Ectodermal cell (in vitro differentiated cells): ENCODE measurements around the gene SNAPC3.

Experiments
- H3K27ac ChIP-seq: 2 replicates; pipeline ENCODE4 v1.7.0; 2013; ENCODE audit warnings: mild to moderate bottlenecking, low read depth, low read length; ENCODE audit not compliant: insufficient read depth, poor library complexity, severe bottlenecking
- H3K27me3 ChIP-seq: 2 replicates; pipeline ENCODE4 v1.7.0; 2013; ENCODE audit warnings: mild to moderate bottlenecking, low read length; ENCODE audit not compliant: insufficient read depth, control insufficient read depth, poor library complexity, severe bottlenecking
- H3K36me3 ChIP-seq: one replicate; pipeline ENCODE4 v1.7.0; 2013; ENCODE audit warnings: low read length; ENCODE audit not compliant: control insufficient read depth, insufficient read depth
- H3K4me1 ChIP-seq: one replicate; pipeline ENCODE4 v1.7.0; 2013; ENCODE audit warnings: low read length; ENCODE audit not compliant: control insufficient read depth, insufficient read depth
- H3K4me3 ChIP-seq: 2 replicates; pipeline ENCODE4 v1.7.0; 2013; ENCODE audit warnings: low read depth, low read length, control low read depth; ENCODE audit not compliant: insufficient read depth
- H3K9me3 ChIP-seq: 2 replicates; pipeline ENCODE4 v1.7.0; 2013; ENCODE audit warnings: mild to moderate bottlenecking, low read length, moderate library complexity; ENCODE audit not compliant: control insufficient read depth
- WGBS, 2 experiments: methylation state at CpG; one replicate each; pipeline ENCODE4 v1.1.7; 2013; ENCODE audit warnings: missing lambda C conversion rate in 2 of 2; 5-methylcytosine and 5-hydroxymethylcytosine counted together

The SNAPC3 gene

GRCh38 chr9:15389631-15390030 lies 33.0 kb upstream of the SNAPC3 start:
- no peaks in the 10 kb centered on the region for H3K4me1 ChIP-seq
- no peak overlapping the region for H3K4me3 ChIP-seq
- H3K27me3 ChIP-seq, result no peaks in the 10 kb centered on the region
- H3K9me3 ChIP-seq, result no peaks in the 10 kb centered on the region
- 85 to 92% methylated on average over 4 of the region's 4 CpGs for WGBS, 2 experiments
- no peak overlapping the region for H3K27ac ChIP-seq
- no peaks in the 10 kb centered on the region for H3K36me3 ChIP-seq

DNA sequence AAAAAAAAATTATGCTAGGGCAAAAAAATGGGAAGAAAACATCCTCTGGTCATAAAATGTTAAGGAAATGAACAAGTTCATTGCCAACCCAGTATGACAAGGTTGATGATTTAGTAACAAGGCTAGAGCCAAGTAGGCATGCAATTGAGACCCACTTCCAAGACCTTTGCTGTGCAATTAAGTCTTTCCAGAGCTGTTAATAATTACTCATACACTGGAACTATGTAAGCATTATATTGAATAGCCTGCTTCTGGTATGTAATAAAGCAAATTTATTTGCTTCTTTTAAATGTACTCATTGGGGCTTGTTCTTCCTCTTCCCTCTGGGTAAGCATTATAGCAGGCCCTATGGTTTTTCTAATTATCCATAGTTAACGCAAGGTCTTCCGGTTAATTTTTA lies 32.5 kb upstream of the SNAPC3 start:
- Histone ChIP-seq H3K27ac (no peak overlapping the region), H3K36me3 (no peaks in the 10 kb centered on the region), H3K4me3 (no peak overlapping the region), H3K9me3 (no peaks in the 10 kb centered on the region), H3K4me1 (no peaks in the 10 kb centered on the region), H3K27me3 (no peaks in the 10 kb centered on the region)
- WGBS, 2 experiments, result 96 to 97% methylated on average over 2 of the region's 2 CpGs

DNA sequence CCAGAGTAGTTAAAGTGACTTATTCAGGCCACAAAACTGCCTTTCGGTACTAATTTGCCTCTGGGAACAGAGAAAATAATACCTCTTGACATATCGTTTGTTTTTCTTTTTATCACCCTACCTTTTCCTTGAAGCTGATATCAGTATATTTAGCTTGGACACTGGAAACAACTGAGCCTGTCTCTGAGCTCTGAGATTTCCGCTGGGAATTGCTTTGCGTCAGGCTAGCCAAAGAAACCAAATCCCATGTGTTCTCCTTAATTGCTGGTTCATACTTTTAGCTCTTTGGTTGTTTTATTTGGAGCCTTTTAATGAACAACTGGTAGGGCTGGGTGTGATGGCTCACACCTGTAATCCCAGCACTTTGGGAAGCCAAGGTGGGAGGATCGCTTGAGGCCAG lies 30.3 kb upstream of the SNAPC3 start:
- no peak overlapping the region for H3K4me3 ChIP-seq
- no peaks in the 10 kb centered on the region for H3K9me3 ChIP-seq
- no peaks in the 10 kb centered on the region for H3K36me3 ChIP-seq
- 93 to 95% methylated on average over 5 of the region's 5 CpGs for WGBS, 2 experiments
- no peaks in the 10 kb centered on the region for H3K4me1 ChIP-seq
- H3K27ac ChIP-seq, result no peak overlapping the region
- no peaks in the 10 kb centered on the region for H3K27me3 ChIP-seq

GRCh38 chr9:15400281-15400941 lies 22.3 kb upstream of the SNAPC3 start:
- Histone ChIP-seq H3K27ac (no peak overlapping the region), H3K36me3 (no peaks in the 10 kb centered on the region), H3K9me3 (no peaks in the 10 kb centered on the region), H3K4me3 (no peak overlapping the region), H3K27me3 (no peaks in the 10 kb centered on the region), H3K4me1 (no peaks in the 10 kb centered on the region)
- WGBS, 2 experiments, result 73 to 77% methylated on average over 5 of the region's 5 CpGs

DNA sequence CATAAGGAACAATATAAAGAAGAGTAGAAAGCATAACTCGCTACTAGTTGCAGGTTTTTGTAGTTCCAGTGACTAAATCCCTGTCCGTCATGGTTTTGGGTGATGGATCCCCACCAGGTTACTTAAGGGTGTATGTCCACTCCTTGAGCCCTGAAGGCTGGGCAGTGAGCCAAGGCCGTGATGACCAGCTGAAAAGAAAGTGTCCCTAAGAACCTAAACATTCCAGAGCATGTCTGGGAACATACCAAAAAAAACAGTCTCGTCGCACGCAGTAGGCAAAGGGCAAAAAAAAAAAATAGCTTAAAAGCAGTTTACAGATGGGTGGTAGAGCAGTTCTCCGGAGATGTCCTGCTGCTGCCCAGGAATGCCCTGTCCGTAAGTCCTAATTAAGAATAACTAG lies 21.4 kb upstream of the SNAPC3 start:
- no peaks in the 10 kb centered on the region for H3K4me1 ChIP-seq
- no peak overlapping the region for H3K27ac ChIP-seq
- H3K36me3 ChIP-seq, result no peaks in the 10 kb centered on the region
- no peaks in the 10 kb centered on the region for H3K27me3 ChIP-seq
- H3K9me3 ChIP-seq, result no peaks in the 10 kb centered on the region
- H3K4me3 ChIP-seq, result no peak overlapping the region
- 93 to 94% methylated on average over 8 of the region's 8 CpGs for WGBS, 2 experiments

- 52 to 79% methylated on average over 2 of the region's 4 CpGs for WGBS, 2 experiments
- H3K27ac ChIP-seq, result no peak overlapping the region
- no peaks in the 10 kb centered on the region for H3K36me3 ChIP-seq
- H3K9me3 ChIP-seq, result no peaks in the 10 kb centered on the region
- H3K4me3 ChIP-seq, result no peak overlapping the region
- H3K27me3 ChIP-seq, result no peaks in the 10 kb centered on the region
- H3K4me1 ChIP-seq, result no peaks in the 10 kb centered on the region
Observed at GRCh38 chr9:15403155-15403554, 19.5 kb upstream of the SNAPC3 start.

GRCh38 chr9:15404171-15404570 lies 18.5 kb upstream of the SNAPC3 start:
- 79 to 98% methylated on average over 1 of the region's 1 CpG for WGBS, 2 experiments
- H3K36me3 ChIP-seq, result no peaks in the 10 kb centered on the region
- H3K4me3 ChIP-seq, result no peak overlapping the region
- H3K27me3 ChIP-seq, result no peaks in the 10 kb centered on the region
- H3K4me1 ChIP-seq, result no peaks in the 10 kb centered on the region
- H3K9me3 ChIP-seq, result no peaks in the 10 kb centered on the region
- no peak overlapping the region for H3K27ac ChIP-seq

DNA sequence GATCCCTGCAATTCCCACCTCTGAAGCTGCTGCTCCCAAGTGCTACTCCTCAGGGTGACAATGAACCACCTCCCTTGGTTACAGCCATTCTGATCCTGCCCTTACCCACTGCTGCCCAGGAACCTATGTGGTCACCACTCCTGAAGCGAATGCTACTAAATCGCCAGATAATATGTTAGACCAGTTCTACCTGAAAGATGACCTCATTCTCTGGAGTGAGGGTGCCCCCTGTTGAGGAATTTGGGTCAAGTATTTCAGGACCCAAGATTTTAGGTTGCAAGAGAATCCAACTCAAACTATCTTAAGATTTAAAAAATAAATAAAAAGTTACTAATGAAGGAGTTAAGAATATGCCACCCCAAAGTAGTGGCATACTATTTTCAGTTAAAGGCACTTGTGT lies 5.8 kb upstream of the SNAPC3 start:
- Histone ChIP-seq H3K27me3 (no peaks in the 10 kb centered on the region), H3K36me3 (no peaks in the 10 kb centered on the region), H3K4me1 (no peaks in the 10 kb centered on the region), H3K27ac (no peak overlapping the region), H3K4me3 (no peak overlapping the region), H3K9me3 (no peaks in the 10 kb centered on the region)
- 87 to 88% methylated on average over 2 of the region's 2 CpGs for WGBS, 2 experiments

DNA sequence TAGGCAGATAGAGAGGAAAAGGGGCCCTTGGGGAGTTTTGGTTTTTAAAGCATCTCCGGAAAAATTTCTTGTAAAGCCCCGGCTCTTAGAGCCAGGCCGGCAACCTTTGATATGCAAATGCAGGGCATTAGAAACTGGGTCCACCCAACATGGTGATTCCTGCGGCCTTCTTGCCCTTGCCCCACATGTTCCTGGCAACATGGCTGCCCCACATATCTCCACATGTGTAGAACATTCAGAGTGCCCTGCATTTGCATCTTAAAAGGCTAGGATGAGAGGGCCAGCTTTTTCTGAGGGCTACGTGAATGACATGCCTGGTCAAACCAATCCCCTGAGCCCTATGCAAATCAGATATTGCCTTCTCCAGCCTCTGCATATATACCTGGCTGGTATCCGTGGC lies 5.0 kb upstream of the SNAPC3 start:
- Histone ChIP-seq H3K36me3 (no peaks in the 10 kb centered on the region), H3K4me1 (no peaks in the 10 kb centered on the region), H3K27ac (no peak overlapping the region), H3K27me3 (no peaks in the 10 kb centered on the region), H3K9me3 (no peaks in the 10 kb centered on the region), H3K4me3 (no peak overlapping the region)
- 72 to 76% methylated on average over 6 of the region's 6 CpGs for WGBS, 2 experiments

- Histone ChIP-seq H3K4me3 (no peak overlapping the region), H3K4me1 (no peaks in the 10 kb centered on the region), H3K9me3 (no peaks in the 10 kb centered on the region), H3K36me3 (peaks cover 13% of the 10 kb centered on the region), H3K27me3 (no peaks in the 10 kb centered on the region), H3K27ac (no peak overlapping the region)
- 71 to 81% methylated on average over 4 of the region's 5 CpGs for WGBS, 2 experiments
Observed at GRCh38 chr9:15420796-15421195, 1.9 kb upstream of the SNAPC3 start.

DNA sequence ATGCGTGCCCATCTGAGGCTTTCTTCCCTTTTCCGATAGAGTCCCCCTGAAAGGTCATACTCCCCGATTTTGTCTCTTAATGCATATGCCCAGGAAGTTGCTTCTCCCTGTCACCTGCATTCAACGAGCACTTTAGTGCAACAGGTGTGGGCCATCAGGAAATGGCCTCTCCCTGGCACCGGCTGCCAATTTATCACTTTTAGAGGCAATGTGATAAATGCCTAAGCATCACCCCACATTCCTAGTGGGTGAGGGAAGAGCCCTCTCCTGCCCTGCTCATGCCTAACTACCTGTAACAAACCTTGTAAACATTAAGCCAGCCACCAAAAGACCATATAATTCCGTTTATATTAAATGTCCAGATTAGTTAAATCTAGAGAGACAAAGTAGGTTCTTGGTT lies 1.1 kb upstream of the SNAPC3 start:
- Histone ChIP-seq H3K36me3 (peaks cover 20% of the 10 kb centered on the region), H3K4me1 (no peaks in the 10 kb centered on the region), H3K27me3 (no peaks in the 10 kb centered on the region), H3K9me3 (no peaks in the 10 kb centered on the region), H3K27ac (no peak overlapping the region), H3K4me3 (no peak overlapping the region)
- WGBS, 2 experiments, result 94 to 96% methylated on average over 5 to 6 of the region's 6 CpGs
